ENCODE measurements around the gene NDUFB6.
A peak's percentile ranks its signal among the peaks of the same experiment; 100 is the strongest.

Gene NDUFB6

GRCh38 chr9:32574858-32575257, 1.9 kb upstream of the NDUFB6 start:
- Histone ChIP-seq H3K9me3 (replicated peaks in 1 of 11) (no peaks in the 10 kb centered on the region), H3K27me3 (no peaks in the 10 kb centered on the region), H3K4me3 (no peak overlapping the region), H3K4me1 (peaks cover 19 to 23% (median 22%) of the 10 kb centered on the region in 10 experiments), H3K36me3 (peaks cover 0 to 7% (median 5%) of the 10 kb centered on the region in 11 experiments; a peak in 12 of 22 replicates), H4K20me1 (peaks cover 0 to 23% (median 6%) of the 10 kb centered on the region in 11 experiments; a peak in 10 of 22 replicates), H3K9ac (no peak overlapping the region), H3K27ac (no peak overlapping the region), H3K4me2 (no peak overlapping the region)
- TF ChIP-seq Cebpa-rat (IDR thresholded peaks at IDR 0.05), result no peak

- H3K27me3 ChIP-seq, result no peaks in the 10 kb centered on the region
- TF ChIP-seq Cebpa-rat (IDR thresholded peaks at IDR 0.05), result no peak
- H3K36me3 ChIP-seq, result peaks cover 0 to 17% (median 14%) of the 10 kb centered on the region in 11 experiments; a peak in 14 of 22 replicates
- H3K9ac ChIP-seq, result peak overlapping the region in 7 of 11 experiments; percentile 83 to 90 (median 85); a peak in 7 of 22 replicates
- H3K27ac ChIP-seq, result peak overlapping the region in 8 of 11 experiments; percentile 62 to 85 (median 76); a peak in 10 of 22 replicates
- H3K4me1 ChIP-seq, result peaks cover 19 to 23% (median 22%) of the 10 kb centered on the region in 10 experiments
- H3K9me3 ChIP-seq (replicated peaks in 1 of 11), result no peaks in the 10 kb centered on the region
- peak overlapping the region in 8 of 10 experiments; percentile 83 to 98 (median 94); a peak in 11 of 20 replicates for H3K4me3 ChIP-seq
- H4K20me1 ChIP-seq, result peaks cover 0 to 31% (median 13%) of the 10 kb centered on the region in 11 experiments; a peak in 11 of 22 replicates
- peak overlapping the region; percentile 70 to 89 (median 85) for H3K4me2 ChIP-seq
Measured at GRCh38 chr9:32573821-32574220, 862 bp upstream of the NDUFB6 start.

- Histone ChIP-seq H3K4me1 (peaks cover 19 to 23% (median 22%) of the 10 kb centered on the region in 10 experiments), H3K9ac (peak overlapping the region; percentile 82 to 91 (median 85)), H3K9me3 (replicated peaks in 1 of 11) (no peaks in the 10 kb centered on the region), H4K20me1 (peaks cover 0 to 35% (median 15%) of the 10 kb centered on the region in 11 experiments; a peak in 12 of 22 replicates), H3K27me3 (no peaks in the 10 kb centered on the region), H3K4me3 (peak overlapping the region; percentile 83 to 98 (median 94)), H3K27ac (peak overlapping the region; percentile 50 to 85 (median 75)), H3K4me2 (peak overlapping the region; percentile 77 to 96 (median 86)), H3K36me3 (peaks cover 11 to 32% (median 25%) of the 10 kb centered on the region in 11 experiments)
- TF ChIP-seq Cebpa-rat (IDR thresholded peaks at IDR 0.05), result no peak
Measured at GRCh38 chr9:32571969-32572899, 725 bp downstream of the NDUFB6 start.

- no peaks in the 10 kb centered on the region for H3K9me3 ChIP-seq (replicated peaks in 1 of 11)
- peaks cover 0 to 50% (median 25%) of the 10 kb centered on the region in 11 experiments; a peak in 15 of 22 replicates for H4K20me1 ChIP-seq
- H3K9ac ChIP-seq, result 0 out of 22 replicates have a peak overlapping the region, but pooled peaks of 3 of the 11 experiments have one; percentile 5 to 39 (median 16)
- H3K27ac ChIP-seq, result no peak overlapping the region
- H3K4me1 ChIP-seq, result peaks cover 19 to 23% (median 22%) of the 10 kb centered on the region in 10 experiments
- no peak for TF ChIP-seq Cebpa-rat (IDR thresholded peaks at IDR 0.05)
- no peak overlapping the region for H3K4me3 ChIP-seq
- H3K36me3 ChIP-seq, result peaks cover 30 to 52% (median 45%) of the 10 kb centered on the region in 11 experiments
- no peaks in the 10 kb centered on the region for H3K27me3 ChIP-seq
- no peak overlapping the region for H3K4me2 ChIP-seq
Measured at GRCh38 chr9:32570262-32570661, 2.7 kb downstream of the NDUFB6 start.

- no peak overlapping the region for H3K4me3 ChIP-seq
- H3K4me2 ChIP-seq, result no peak overlapping the region
- H3K27me3 ChIP-seq, result no peaks in the 10 kb centered on the region
- no peak overlapping the region for H3K27ac ChIP-seq
- peaks cover 0 to 61% (median 25%) of the 10 kb centered on the region in 11 experiments; a peak in 17 of 22 replicates for H4K20me1 ChIP-seq
- no peaks in the 10 kb centered on the region for H3K9me3 ChIP-seq (replicated peaks in 1 of 11)
- H3K9ac ChIP-seq, result no peak overlapping the region
- peaks cover 40 to 80% (median 56%) of the 10 kb centered on the region in 11 experiments for H3K36me3 ChIP-seq
- peaks cover 9 to 12% (median 10%) of the 10 kb centered on the region in 10 experiments; a peak in 19 of 20 replicates for H3K4me1 ChIP-seq
- no peak for TF ChIP-seq Cebpa-rat (IDR thresholded peaks at IDR 0.05)
Measured at GRCh38 chr9:32566770-32567169, 6.2 kb downstream of the NDUFB6 start.

GRCh38 chr9:32565967-32566366, 7.0 kb downstream of the NDUFB6 start:
- no peaks in the 10 kb centered on the region for H3K27me3 ChIP-seq
- peaks cover 40 to 87% (median 56%) of the 10 kb centered on the region in 11 experiments for H3K36me3 ChIP-seq
- TF ChIP-seq Cebpa-rat (IDR thresholded peaks at IDR 0.05), result no peak
- no peak overlapping the region for H3K9ac ChIP-seq
- H3K4me3 ChIP-seq, result no peak overlapping the region
- no peak overlapping the region for H3K4me2 ChIP-seq
- peaks cover 0 to 53% (median 25%) of the 10 kb centered on the region in 11 experiments; a peak in 16 of 22 replicates for H4K20me1 ChIP-seq
- peaks cover under 1 to 4% (median 3%) of the 10 kb centered on the region in 10 experiments; a peak in 12 of 20 replicates for H3K4me1 ChIP-seq
- no peaks in the 10 kb centered on the region for H3K9me3 ChIP-seq (replicated peaks in 1 of 11)
- no peak overlapping the region for H3K27ac ChIP-seq

- Histone ChIP-seq H3K27ac (peak overlapping the region in 8 of 11 experiments; percentile 2 to 64 (median 30); a peak in 10 of 22 replicates), H3K4me2 (peak overlapping the region in 5 of 11 experiments; percentile 14 to 67 (median 52); a peak in 7 of 22 replicates), H4K20me1 (peaks cover 0 to 25% (median 0%) of the 10 kb centered on the region in 11 experiments; a peak in 3 of 22 replicates), H3K4me3 (no peak overlapping the region), H3K4me1 (peaks cover 15 to 50% (median 32%) of the 10 kb centered on the region in 10 experiments), H3K9me3 (replicated peaks in 1 of 11) (no peaks in the 10 kb centered on the region), H3K36me3 (peaks cover 0 to 25% (median 3%) of the 10 kb centered on the region in 11 experiments; a peak in 4 of 22 replicates), H3K9ac (peak overlapping the region in 3 of 11 experiments; percentile 31 to 46 (median 35); a peak in 4 of 22 replicates), H3K27me3 (no peaks in the 10 kb centered on the region)
- TF ChIP-seq Cebpa-rat (IDR thresholded peaks at IDR 0.05), result no peak
Measured at GRCh38 chr9:32558408-32558934, 14.5 kb downstream of the NDUFB6 start.

- peaks cover 0 to 8% (median 3%) of the 10 kb centered on the region in 11 experiments; a peak in 3 of 22 replicates for H3K36me3 ChIP-seq
- H3K4me3 ChIP-seq, result no peak overlapping the region
- H3K27ac ChIP-seq, result peak overlapping the region in 8 of 11 experiments; percentile 24 to 95 (median 72); a peak in 15 of 22 replicates
- no peaks in the 10 kb centered on the region for H3K27me3 ChIP-seq
- no peak for TF ChIP-seq Cebpa-rat (IDR thresholded peaks at IDR 0.05)
- peaks cover 11 to 27% (median 12%) of the 10 kb centered on the region in 11 experiments; a peak in 20 of 22 replicates for H4K20me1 ChIP-seq
- H3K4me1 ChIP-seq, result peaks cover 26 to 58% (median 43%) of the 10 kb centered on the region in 10 experiments
- no peaks in the 10 kb centered on the region for H3K9me3 ChIP-seq (replicated peaks in 1 of 11)
- H3K4me2 ChIP-seq, result peak overlapping the region; percentile 69 to 94 (median 84); a peak in 20 of 22 replicates
- H3K9ac ChIP-seq, result peak overlapping the region in 6 of 11 experiments; percentile 0 to 19 (median 13); a peak in 6 of 22 replicates
Measured at GRCh38 chr9:32554591-32554990, 18.4 kb downstream of the NDUFB6 start.

Data from BLaER1 treated with 17β-estradiol and CSF1 and Interleukin-3, amounts not matched to agents 10 nM and 100 nM (cell line).